Measurements from ENCODE around the gene LGALS9.

- no peak for TF ChIP-seq POLR2AphosphoS5 (IDR thresholded peaks at IDR 0.05; ENCODE audit: borderline replicate concordance, low read depth, low read length)
- TF ChIP-seq EZH2 (IDR thresholded peaks at IDR 0.05), result no peak
Measured at GRCh38 chr17:27596096-27596495, 34.9 kb upstream of the LGALS9 start.

Data from SK-N-MC (cell line).